Psoas muscle (tissue), 8 donors: ENCODE measurements around the gene SGMS2. TPM values are rescaled to one million over a fixed set of nuclear protein-coding genes. Genes with fewer than 3 reads are reported as not detected.

ENCODE experiments used
- ATAC-seq, 4 donors: fragments of 200-7000 bp; cut with Tn5 transposase; one replicate each; pipeline ENCODE4 v1.9.1; 2020; ENCODE audit warnings: moderate library complexity in 3 of 4, mild to moderate bottlenecking in 2 of 4
- DNase-seq, 2 donors: peaks; one replicate each; pipeline ENCODE4 v3.0.0-alpha.2; 2020
- H3K27ac ChIP-seq: fragments of 200-600 bp; one replicate; pipeline ENCODE4 v1.8.0; 2022
- H3K27me3 ChIP-seq, 3 donors: fragments of 200-600 bp in 1 of 3; one replicate each; pipeline versions ENCODE4 v1.6.1 to v1.8.0; 2013 to 2022; ENCODE audit warnings: low read length in 2 of 3, mild to moderate bottlenecking in 2 of 3, moderate library complexity in 1 of 3; ENCODE audit not compliant: insufficient read depth in 3 of 3
- H3K36me3 ChIP-seq, 2 donors: fragments of 200-600 bp in 1 of 2; one replicate each; pipeline versions ENCODE4 v1.6.1 to v1.8.0; 2013 to 2022; ENCODE audit warnings: low read depth in 1 of 2, mild to moderate bottlenecking in 1 of 2, moderate library complexity in 1 of 2; ENCODE audit not compliant: insufficient read depth in 1 of 2
- H3K4me1 ChIP-seq: fragments of 200-600 bp; one replicate; pipeline ENCODE4 v1.8.0; 2022
- H3K4me3 ChIP-seq: fragments of 200-600 bp; one replicate; pipeline ENCODE4 v1.8.0; 2022; ENCODE audit warnings: mild to moderate bottlenecking
- H3K9me3 ChIP-seq: fragments of 200-600 bp; one replicate; pipeline ENCODE4 v1.8.0; 2022
- WGBS, 3 donors: extraction: QIAGEN DNeasy Blood & Tissue Kit; methylation state at CpG; one replicate each; pipeline versions ENCODE4 v1.1.6 to v1.1.7; 2013; 5-methylcytosine and 5-hydroxymethylcytosine counted together
- intact Hi-C, 2 donors: fragments of 100-400 bp; cut with DNase I; formaldehyde crosslinking; loops; one replicate each; pipeline versions ENCODE4 v1.11.0 to v1.14.2; 2022
- polyA plus RNA-seq, 3 donors: library from polyadenylated mRNA; stranded (reverse); fragments of 200-250 nt; gene quantifications; one replicate each; pipeline ENCODE4 v1.2.3, GENCODE V29; 2013
- total RNA-seq, 4 donors: library from RNA; stranded (reverse); fragmentation: NEBNext Ultra II Directional in 2 of 4; extraction: Animal tissue kit (Norgen Biotek cat#: 25700) in 2 of 4; gene quantifications; one replicate each; pipeline versions ENCODE4 v1.2.1 to v1.2.4, GENCODE V29; 2021 to 2023
- TF ChIP-seq, protein P1 (sequence below): fragments of 200-600 bp; IDR thresholded peaks from one replicate; pipeline ENCODE4 v1.8.0; 2022; ENCODE audit warnings: antibody characterized with exemption
- donor health status: healthy with polysubstance abuse.
- donor health status: DM: no; HTN: no; CAD: no; lungs with moderate emphysema.
- donor health status: Bipolar disorder and iron deficiency.
- donor health status: healthy.
- donor health status: DM: yes; HTN: yes; CAD: no.
- donor health status: DM: no; HTN: no; CAD: no.
- donor health status: DM: no; HTN: no; CAD: no.
- donor health status: DM: yes; HTN: yes; CAD: no.

The SGMS2 gene
- total and polyA plus RNA-seq, 7 donors: 1.7 to 14.2 (median 8.7) TPM

DNA sequence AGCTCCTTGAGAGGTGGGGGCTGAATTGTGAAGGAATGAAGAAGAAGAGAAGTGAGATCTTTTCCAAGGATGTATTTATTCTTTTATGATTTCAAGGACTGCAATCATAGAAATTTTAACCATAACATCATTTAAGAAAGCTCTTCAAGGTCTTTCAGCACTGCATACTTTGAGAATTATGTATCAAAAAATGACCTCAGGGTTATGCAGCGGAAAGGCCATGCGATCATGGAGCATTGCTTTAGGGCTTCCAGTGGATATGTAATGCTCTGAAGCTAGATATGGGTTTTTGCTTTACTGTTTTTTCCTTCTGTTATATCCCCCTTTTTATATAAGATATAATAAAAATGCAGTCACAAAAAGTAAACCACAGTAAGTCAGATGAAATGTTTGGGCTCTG lies 38.7 kb downstream of the SGMS2 start:
- peaks cover 0 to 5% of the 10 kb centered on the region in 2 donors for H3K36me3 ChIP-seq
- TF ChIP-seq, protein P1, sequence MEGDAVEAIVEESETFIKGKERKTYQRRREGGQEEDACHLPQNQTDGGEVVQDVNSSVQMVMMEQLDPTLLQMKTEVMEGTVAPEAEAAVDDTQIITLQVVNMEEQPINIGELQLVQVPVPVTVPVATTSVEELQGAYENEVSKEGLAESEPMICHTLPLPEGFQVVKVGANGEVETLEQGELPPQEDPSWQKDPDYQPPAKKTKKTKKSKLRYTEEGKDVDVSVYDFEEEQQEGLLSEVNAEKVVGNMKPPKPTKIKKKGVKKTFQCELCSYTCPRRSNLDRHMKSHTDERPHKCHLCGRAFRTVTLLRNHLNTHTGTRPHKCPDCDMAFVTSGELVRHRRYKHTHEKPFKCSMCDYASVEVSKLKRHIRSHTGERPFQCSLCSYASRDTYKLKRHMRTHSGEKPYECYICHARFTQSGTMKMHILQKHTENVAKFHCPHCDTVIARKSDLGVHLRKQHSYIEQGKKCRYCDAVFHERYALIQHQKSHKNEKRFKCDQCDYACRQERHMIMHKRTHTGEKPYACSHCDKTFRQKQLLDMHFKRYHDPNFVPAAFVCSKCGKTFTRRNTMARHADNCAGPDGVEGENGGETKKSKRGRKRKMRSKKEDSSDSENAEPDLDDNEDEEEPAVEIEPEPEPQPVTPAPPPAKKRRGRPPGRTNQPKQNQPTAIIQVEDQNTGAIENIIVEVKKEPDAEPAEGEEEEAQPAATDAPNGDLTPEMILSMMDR: no peak
- 93 to 97% (median 97%) methylated on average over 2 of the region's 2 CpGs for WGBS, 3 donors
- intact Hi-C loops: no loop called here
- DNase-seq (no peak), ATAC-seq (no peak)
- H3K9me3 ChIP-seq: no peaks in the 10 kb centered on the region
- H3K27ac ChIP-seq: no peak overlapping the region
- peaks cover 4% of the 10 kb centered on the region for H3K4me1 ChIP-seq
- no peak overlapping the region for H3K4me3 ChIP-seq
- H3K27me3 ChIP-seq: no peaks in the 10 kb centered on the region

DNA sequence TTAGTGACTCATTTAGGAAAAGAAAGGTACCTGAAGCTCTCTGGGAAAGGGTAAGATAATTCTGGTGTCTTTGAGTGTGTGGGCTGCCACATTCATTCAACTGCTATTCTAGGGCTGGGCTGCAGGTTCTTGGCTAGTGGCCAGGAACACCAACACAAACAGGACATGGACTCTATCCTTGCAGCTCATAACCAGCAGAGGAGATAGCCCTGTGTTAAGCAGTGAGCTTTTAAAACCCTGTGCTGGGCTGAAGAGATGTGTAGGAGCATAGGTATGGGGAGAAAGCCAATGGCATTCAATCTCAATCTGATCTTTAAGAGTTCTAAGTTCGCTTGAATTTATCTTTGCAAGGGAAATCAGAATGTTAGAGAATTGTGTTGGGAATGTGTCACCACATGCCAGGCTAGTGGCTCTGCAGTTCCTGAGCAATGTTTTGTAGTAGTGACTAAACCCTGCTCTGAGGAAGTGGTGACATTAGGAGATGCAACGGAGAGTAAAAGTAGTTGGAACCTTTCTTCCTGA lies 39.2 kb downstream of the SGMS2 start:
- TF ChIP-seq, protein P1: no peak
- no peaks in the 10 kb centered on the region for H3K9me3 ChIP-seq
- H3K27ac ChIP-seq: no peak overlapping the region
- intact Hi-C loops: no loop called here
- no peak overlapping the region for H3K4me3 ChIP-seq
- peak; percentile 52 to 76 (median 72) for ATAC-seq
- 82 to 96% (median 82%) methylated on average over 2 of the region's 2 CpGs for WGBS, 3 donors
- peaks cover 0 to 5% of the 10 kb centered on the region in 2 donors for H3K36me3 ChIP-seq
- peaks cover 4% of the 10 kb centered on the region for H3K4me1 ChIP-seq
- H3K27me3 ChIP-seq: no peaks in the 10 kb centered on the region
- peak in 1 of 2 donors; percentile 16 for DNase-seq

- Histone ChIP-seq H3K4me1 (peaks cover 4% of the 10 kb centered on the region), H3K27ac (no peak overlapping the region), H3K9me3 (no peaks in the 10 kb centered on the region), H3K4me3 (no peak overlapping the region), H3K27me3 (no peaks in the 10 kb centered on the region), H3K36me3 (no peaks in the 10 kb centered on the region)
- TF ChIP-seq, protein P1: no peak
- 86% methylated on average over 1 of the region's 1 CpG for WGBS, 3 donors
- DNase-seq (no peak), ATAC-seq (no peak)
- intact Hi-C loops: no loop called here
Measured at GRCh38 chr4:107866726-107867125, 42.0 kb downstream of the SGMS2 start.

GRCh38 chr4:107870236-107870635 lies 45.5 kb downstream of the SGMS2 start:
- TF ChIP-seq, protein P1: no peak
- no peak for ATAC-seq
- no peak overlapping the region for H3K27ac ChIP-seq
- H3K4me1 ChIP-seq: no peaks in the 10 kb centered on the region
- H3K9me3 ChIP-seq: no peaks in the 10 kb centered on the region
- H3K27me3 ChIP-seq: no peaks in the 10 kb centered on the region
- intact Hi-C loops: no loop called here
- DNase-seq: no peak
- no peak overlapping the region for H3K4me3 ChIP-seq
- 82 to 89% (median 88%) methylated on average over 6 of the region's 6 CpGs for WGBS, 3 donors
- no peaks in the 10 kb centered on the region for H3K36me3 ChIP-seq
